Mesendoderm (in vitro differentiated cells): ENCODE results near the gene FUT2.

Experiments used
- DNase-seq: peaks from one replicate; pipeline ENCODE4 v3.0.0; 2013
- H2AK5ac ChIP-seq: 2 replicates; pipeline ENCODE4 v1.6.1; 2013; ENCODE audit warnings: low read length, inconsistent platforms
- H2BK120ac ChIP-seq: 2 replicates; pipeline ENCODE4 v1.6.1; 2013; ENCODE audit warnings: low read depth, mild to moderate bottlenecking, low read length, moderate library complexity, mixed read lengths
- H2BK15ac ChIP-seq: replicated peaks from 2 replicates; pipeline ENCODE4 v1.6.1; 2013; ENCODE audit warnings: low read depth, mild to moderate bottlenecking, moderate library complexity
- H2BK5ac ChIP-seq: 2 replicates; pipeline ENCODE4 v1.6.1; 2013; ENCODE audit warnings: low read length, inconsistent platforms
- H3K18ac ChIP-seq: 2 replicates; pipeline ENCODE4 v1.6.1; 2013; ENCODE audit warnings: mild to moderate bottlenecking, low read length, mixed read lengths
- H3K23ac ChIP-seq: one replicate; pipeline ENCODE4 v1.6.1; 2013; ENCODE audit warnings: low read length
- H3K27ac ChIP-seq: 2 replicates; pipeline ENCODE4 v1.5.1; 2013; ENCODE audit warnings: low read depth, mild to moderate bottlenecking, inconsistent platforms, low read length, moderate library complexity
- H3K27me3 ChIP-seq: 2 replicates; pipeline ENCODE4 v1.6.1; 2013; ENCODE audit warnings: low read length, control low read depth, mild to moderate bottlenecking, inconsistent platforms; ENCODE audit not compliant: insufficient read depth, poor library complexity
- H3K36me3 ChIP-seq: 2 replicates; pipeline ENCODE4 v1.6.1; 2013; ENCODE audit warnings: low read length, inconsistent platforms; ENCODE audit not compliant: control insufficient read depth, insufficient read depth
- H3K4ac ChIP-seq: one replicate; pipeline ENCODE4 v1.6.1; 2013; ENCODE audit warnings: low read depth, mild to moderate bottlenecking, low read length, moderate library complexity
- H3K4me1 ChIP-seq: 2 replicates; pipeline ENCODE4 v1.6.1; 2013; ENCODE audit warnings: low read depth, low read length, inconsistent platforms; ENCODE audit not compliant: control insufficient read depth
- H3K4me2 ChIP-seq: 2 replicates; pipeline ENCODE4 v1.6.1; 2013; ENCODE audit warnings: low read length
- H3K4me3 ChIP-seq: 2 replicates; pipeline ENCODE4 v1.5.1; 2013; ENCODE audit warnings: mild to moderate bottlenecking, low read length
- H3K56ac ChIP-seq: one replicate; pipeline ENCODE4 v1.6.1; 2013; ENCODE audit warnings: low read length
- H3K79me1 ChIP-seq: 2 replicates; pipeline ENCODE4 v1.6.1; 2013; ENCODE audit warnings: low read length, inconsistent platforms
- H3K79me2 ChIP-seq: 2 replicates; pipeline ENCODE4 v1.6.1; 2013; ENCODE audit warnings: mild to moderate bottlenecking, low read length; ENCODE audit not compliant: control insufficient read depth, insufficient read depth
- H3K9ac ChIP-seq: 2 replicates; pipeline ENCODE4 v1.6.1; 2013; ENCODE audit warnings: low read length, inconsistent platforms
- H4K5ac ChIP-seq: one replicate; pipeline ENCODE4 v1.6.1; 2013; ENCODE audit warnings: low read length
- H4K8ac ChIP-seq: one replicate; pipeline ENCODE4 v1.6.1; 2013; ENCODE audit warnings: low read depth, mild to moderate bottlenecking, control low read depth, low read length, moderate library complexity
- WGBS: extraction: QIAGEN DNeasy Blood & Tissue Kit; methylation state at CpG from one replicate; pipeline ENCODE4 v1.1.7; 2013; ENCODE audit warnings: low lambda C conversion rate, missing lambda C conversion rate; ENCODE audit not compliant: insufficient coverage; ENCODE audit errors: extremely low coverage; 5-methylcytosine and 5-hydroxymethylcytosine counted together

Gene FUT2

GRCh38 chr19:48746110-48746509, 50.3 kb downstream of the FUT2 start:
- Histone ChIP-seq H3K9ac (peak overlapping the region; percentile 56), H3K79me1 (peaks cover 1% of the 10 kb centered on the region), H3K18ac (peak overlapping the region; percentile 65), H3K4ac (peak overlapping the region; percentile 49), H2AK5ac (no peak overlapping the region), H2BK120ac (no peak overlapping the region), H3K4me3 (no peak overlapping the region), H2BK15ac (no peak overlapping the region), H3K27ac (no peak overlapping the region), H3K79me2 (peaks cover 2% of the 10 kb centered on the region), H4K5ac (no peak overlapping the region), H3K27me3 (no peaks in the 10 kb centered on the region), H3K36me3 (peaks cover 2% of the 10 kb centered on the region), H4K8ac (no peak overlapping the region), H3K4me1 (no peaks in the 10 kb centered on the region), H3K4me2 (no peak overlapping the region), H2BK5ac (no peak overlapping the region), H3K23ac (no peak overlapping the region), H3K56ac (peak overlapping the region; percentile 53)
- WGBS, result 100% methylated on average over 2 of the region's 8 CpGs
- DNase-seq, result no peak

- Histone ChIP-seq H3K27ac (no peak within 1 kb of the TSS), H2BK120ac (no peak within 1 kb of the TSS), H3K9ac (peak within 1 kb of the TSS; percentile 68), H3K4me1 (no peaks in the 10 kb centered on the region), H3K79me1 (peaks cover 3% of the 10 kb centered on the region), H3K36me3 (peaks cover 2% of the 10 kb centered on the region), H2BK15ac (no peak within 1 kb of the TSS), H3K23ac (no peak within 1 kb of the TSS), H3K4me3 (peak within 1 kb of the TSS; percentile 66), H4K8ac (no peak within 1 kb of the TSS), H3K56ac (peak within 1 kb of the TSS; percentile 81), H4K5ac (no peak within 1 kb of the TSS), H3K4ac (peak within 1 kb of the TSS; percentile 49), H3K4me2 (peak within 1 kb of the TSS; percentile 61), H2AK5ac (no peak within 1 kb of the TSS), H2BK5ac (no peak within 1 kb of the TSS), H3K27me3 (no peaks in the 10 kb centered on the region), H3K18ac (peak within 1 kb of the TSS; percentile 77), H3K79me2 (peaks cover 4% of the 10 kb centered on the region)
- WGBS, result no CpG with 5 or more reads among the region's 31 CpGs
- DNase-seq, result peak; percentile 95
Measured at GRCh38 chr19:48746738-48747575, 51.2 kb downstream of the FUT2 start, which contains the start of gene IZUMO1. TSS of gene IZUMO1 (minus strand) at chr19:48746909. CDS start at chr19:48745859, 1,050 bp downstream.

- Histone ChIP-seq H2BK5ac (no peak overlapping the region), H3K4me2 (no peak overlapping the region), H4K5ac (no peak overlapping the region), H3K56ac (no peak overlapping the region), H3K4me1 (no peaks in the 10 kb centered on the region), H4K8ac (no peak overlapping the region), H3K36me3 (peaks cover 2% of the 10 kb centered on the region), H3K4me3 (no peak overlapping the region), H3K79me2 (peaks cover 4% of the 10 kb centered on the region), H3K4ac (no peak overlapping the region), H3K27ac (no peak overlapping the region), H2BK15ac (no peak overlapping the region), H2BK120ac (no peak overlapping the region), H3K27me3 (no peaks in the 10 kb centered on the region), H3K23ac (no peak overlapping the region), H3K9ac (no peak overlapping the region), H2AK5ac (no peak overlapping the region), H3K18ac (no peak overlapping the region), H3K79me1 (peaks cover 3% of the 10 kb centered on the region)
- no CpG with 5 or more reads among the region's 4 CpGs for WGBS
- DNase-seq, result no peak
Measured at GRCh38 chr19:48749571-48750198, 53.9 kb downstream of the FUT2 start.

GRCh38 chr19:48750351-48750750, 54.6 kb downstream of the FUT2 start:
- Histone ChIP-seq H3K4me1 (no peaks in the 10 kb centered on the region), H3K4me2 (no peak overlapping the region), H3K9ac (no peak overlapping the region), H2BK5ac (no peak overlapping the region), H2BK15ac (no peak overlapping the region), H3K27ac (no peak overlapping the region), H3K56ac (no peak overlapping the region), H3K18ac (no peak overlapping the region), H4K8ac (no peak overlapping the region), H3K79me2 (peaks cover 4% of the 10 kb centered on the region), H2BK120ac (no peak overlapping the region), H3K23ac (no peak overlapping the region), H3K4me3 (no peak overlapping the region), H3K36me3 (peaks cover 2% of the 10 kb centered on the region), H2AK5ac (no peak overlapping the region), H3K79me1 (peaks cover 3% of the 10 kb centered on the region), H4K5ac (no peak overlapping the region), H3K4ac (no peak overlapping the region), H3K27me3 (no peaks in the 10 kb centered on the region)
- no CpG with 5 or more reads among the region's 31 CpGs for WGBS
- DNase-seq, result no peak

- no peak for DNase-seq
- no peak overlapping the region for H4K8ac ChIP-seq
- no peak overlapping the region for H3K4me2 ChIP-seq
- H3K23ac ChIP-seq, result no peak overlapping the region
- no peak overlapping the region for H2BK5ac ChIP-seq
- H3K56ac ChIP-seq, result peak overlapping the region; percentile 44
- no peak overlapping the region for H2BK15ac ChIP-seq
- no CpG with 5 or more reads among the region's 29 CpGs for WGBS
- H2BK120ac ChIP-seq, result no peak overlapping the region
- no peak overlapping the region for H3K4me3 ChIP-seq
- H2AK5ac ChIP-seq, result no peak overlapping the region
- H3K79me1 ChIP-seq, result peaks cover 3% of the 10 kb centered on the region
- no peak overlapping the region for H3K9ac ChIP-seq
- no peaks in the 10 kb centered on the region for H3K27me3 ChIP-seq
- H4K5ac ChIP-seq, result no peak overlapping the region
- H3K27ac ChIP-seq, result no peak overlapping the region
- H3K4me1 ChIP-seq, result no peaks in the 10 kb centered on the region
- no peak overlapping the region for H3K18ac ChIP-seq
- H3K36me3 ChIP-seq, result peaks cover 2% of the 10 kb centered on the region
- H3K4ac ChIP-seq, result no peak overlapping the region
- H3K79me2 ChIP-seq, result peaks cover 4% of the 10 kb centered on the region
Measured at GRCh38 chr19:48750771-48751504, 55.2 kb downstream of the FUT2 start.
